NCI-H187 treated with DMSO at 0.1 percent for 48 hours (cell line): Measurements from ENCODE around the gene TRIM68.

ENCODE experiments used
- DNase-seq: peaks from one replicate; lab custom pipeline; 2025; lab: John Stamatoyannopoulos, UW

The TRIM68 gene

DNA sequence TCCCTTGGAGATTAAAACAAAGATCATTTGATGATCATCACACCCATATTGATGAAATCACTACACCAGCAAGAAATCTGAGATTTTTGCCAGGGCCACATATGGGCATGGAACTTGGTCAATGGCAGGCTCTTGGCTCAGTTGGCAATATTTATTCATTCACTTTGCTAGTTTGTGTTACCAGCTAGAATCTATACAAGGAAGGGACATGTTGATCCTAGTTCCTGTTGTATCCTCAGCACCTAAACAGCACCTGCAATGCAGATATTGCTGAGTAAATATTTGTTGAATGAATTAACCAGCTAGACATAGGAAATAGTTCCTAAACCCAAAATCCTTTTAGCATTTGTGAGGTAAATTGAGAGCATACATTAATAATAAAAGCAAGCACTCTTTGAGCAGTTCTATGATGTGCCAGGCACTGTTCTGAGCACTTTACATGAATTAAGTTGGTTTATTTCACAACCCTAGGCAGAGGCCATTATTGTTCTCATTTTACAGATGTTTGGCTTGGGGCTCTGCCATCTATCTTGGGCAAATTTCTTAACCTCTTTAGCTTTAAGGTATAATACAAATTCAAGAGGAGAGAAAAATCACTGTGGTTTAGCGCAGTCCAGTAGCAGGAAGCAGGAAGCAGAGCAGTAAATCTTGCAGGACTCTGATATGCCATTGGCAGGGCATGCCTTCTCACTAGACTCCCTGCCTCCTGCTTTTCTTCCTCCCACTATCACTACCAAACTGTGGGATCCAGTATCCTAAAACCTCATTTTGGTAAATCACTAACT is 1.6 kb downstream of the TRIM68 start:
- DNase-seq, result no peak

DNA sequence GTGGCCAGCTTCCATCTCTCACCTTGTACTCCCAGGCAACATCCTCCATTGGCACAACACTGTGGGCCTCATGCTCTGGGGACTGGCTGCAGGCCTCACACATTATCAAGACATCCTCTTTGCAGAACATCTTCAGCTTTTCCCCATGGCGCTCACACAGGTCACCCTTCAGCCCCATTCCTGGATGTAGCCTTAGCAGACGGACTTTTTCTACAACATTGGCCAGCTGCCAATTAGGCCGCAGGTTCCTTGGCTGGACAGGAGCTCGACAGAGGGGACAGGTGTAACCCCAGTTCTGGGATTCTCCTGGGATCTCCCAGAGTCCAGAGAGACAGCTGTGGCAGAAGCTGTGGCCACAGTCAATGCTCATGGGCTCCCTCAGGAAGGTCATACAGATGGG is 3.0 kb downstream of the TRIM68 start:
- no peak for DNase-seq

DNA sequence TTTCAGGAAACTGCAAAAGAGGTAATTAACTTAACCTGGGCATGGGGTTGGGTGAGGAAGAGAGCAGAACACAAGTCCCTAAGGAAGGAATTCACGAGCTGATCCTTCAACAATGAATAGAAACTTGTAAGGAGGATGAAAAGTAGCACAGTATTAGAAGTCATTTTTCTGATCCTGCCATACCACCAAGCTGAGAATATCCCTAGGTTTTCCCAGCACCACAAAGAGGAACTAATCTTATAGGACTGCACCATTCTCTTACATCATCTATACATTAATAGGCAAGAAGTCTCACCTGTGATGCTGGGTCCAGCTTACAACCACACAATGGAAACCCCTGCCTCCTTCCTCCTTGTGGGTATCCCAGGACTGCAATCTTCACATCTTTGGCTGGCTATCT is 14.3 kb downstream of the TRIM68 start, which contains the start of gene OR52I1:
OR52I1 (plus strand) TSS at position 301 of the 400 bp plus-strand sequence; CDS start at position 301, 0 bp downstream.
- DNase-seq, result no peak

DNA sequence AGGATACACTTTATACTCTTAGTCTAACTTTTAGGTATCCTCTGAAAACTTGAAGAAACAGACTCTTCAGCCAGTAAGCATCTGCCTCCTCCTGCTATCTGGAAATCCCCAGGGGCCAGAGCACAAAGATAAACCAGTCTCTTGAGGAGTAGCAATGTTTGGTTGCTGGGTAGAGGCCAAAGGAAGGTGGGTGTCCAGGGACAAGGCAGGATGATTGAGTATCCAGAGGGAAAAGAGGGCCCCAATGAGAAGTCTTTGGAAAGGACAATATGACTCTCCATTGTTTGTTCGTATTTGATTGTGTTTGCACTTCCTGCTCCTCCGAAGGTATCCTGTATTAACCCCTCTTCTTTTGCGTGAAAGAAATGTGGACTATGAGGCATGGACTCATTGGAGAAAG is 19.0 kb downstream of the TRIM68 start:
- no peak for DNase-seq

DNA sequence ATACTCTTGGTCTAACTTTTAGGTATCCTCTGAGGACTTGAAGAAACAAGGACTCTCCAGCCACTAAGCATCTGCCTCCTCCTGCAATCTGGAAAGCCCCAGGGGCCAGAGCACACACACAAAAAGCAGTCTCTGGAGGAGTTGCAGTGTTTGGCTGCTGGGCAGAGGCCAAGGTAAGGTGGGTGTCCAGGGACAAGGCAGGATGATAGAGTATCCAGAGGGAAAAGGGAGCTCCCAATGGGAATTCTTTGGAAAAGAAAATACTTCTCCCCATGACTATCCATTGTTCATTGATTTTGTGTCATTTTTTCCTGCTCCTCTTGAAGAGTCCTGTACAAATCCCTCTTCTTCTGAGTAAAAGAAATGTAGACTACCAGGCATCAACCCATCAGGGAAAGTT is 26.6 kb downstream of the TRIM68 start, which contains the start of gene OR52I2:
OR52I2 (plus strand) TSS at position 301 of the 400 bp plus-strand sequence.
- DNase-seq, result no peak

DNA sequence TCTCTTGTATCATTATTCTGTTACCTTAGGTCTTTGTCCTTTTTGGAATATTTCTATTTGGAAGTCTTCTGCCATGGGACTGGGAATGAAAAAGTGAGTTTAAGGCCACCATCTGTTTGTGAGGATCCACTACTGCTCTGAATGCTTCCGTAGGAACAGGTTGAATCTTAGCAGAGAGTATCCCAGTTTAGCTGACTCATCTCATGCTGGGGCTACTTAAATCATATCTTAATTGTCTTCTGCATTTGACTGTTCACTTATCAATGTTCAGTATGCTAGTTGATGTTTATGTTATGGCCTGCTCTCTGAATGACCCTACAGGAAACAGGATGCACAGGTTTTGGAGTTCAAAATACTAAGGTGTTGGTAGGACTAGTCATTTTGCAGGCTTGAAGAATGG is 27.9 kb downstream of the TRIM68 start:
- DNase-seq, result no peak

DNA sequence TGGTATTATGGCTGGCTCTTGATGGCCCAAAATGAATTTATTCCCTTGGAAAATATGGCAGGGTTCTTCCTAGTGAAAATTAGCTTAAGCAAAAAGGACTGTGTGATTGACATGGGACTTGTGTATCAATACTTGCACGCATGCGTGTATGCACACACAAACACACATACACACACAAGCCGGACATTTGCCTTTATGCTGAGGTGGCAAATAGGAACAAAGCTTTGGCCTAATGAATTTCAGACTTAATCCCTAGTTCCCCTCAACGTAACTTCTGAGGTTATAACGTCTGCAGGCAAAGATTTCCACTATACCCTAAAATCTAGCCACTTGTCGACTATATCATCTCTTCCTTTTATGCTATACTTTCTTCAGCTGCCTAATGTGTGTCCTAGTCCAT is 29.4 kb downstream of the TRIM68 start:
- DNase-seq, result no peak

DNA sequence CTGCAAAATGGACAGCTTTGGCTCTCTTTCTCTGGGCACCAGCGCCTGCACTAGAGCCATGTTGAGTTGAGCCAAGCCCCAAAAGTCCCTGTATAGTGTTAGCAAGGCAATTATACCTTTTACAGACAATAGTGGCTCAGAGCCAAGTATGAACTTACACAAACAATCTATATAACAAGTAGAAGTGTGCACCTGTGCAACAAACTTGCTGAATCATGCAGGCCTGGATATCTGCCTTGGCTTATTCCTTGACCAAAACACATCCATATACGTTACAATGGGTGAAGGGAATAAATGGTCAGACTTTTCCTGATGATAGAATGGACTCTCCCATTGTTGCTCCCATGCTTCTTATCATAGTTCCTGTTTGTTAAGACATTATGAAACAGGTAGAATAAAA is 30.3 kb downstream of the TRIM68 start:
- DNase-seq, result no peak

DNA sequence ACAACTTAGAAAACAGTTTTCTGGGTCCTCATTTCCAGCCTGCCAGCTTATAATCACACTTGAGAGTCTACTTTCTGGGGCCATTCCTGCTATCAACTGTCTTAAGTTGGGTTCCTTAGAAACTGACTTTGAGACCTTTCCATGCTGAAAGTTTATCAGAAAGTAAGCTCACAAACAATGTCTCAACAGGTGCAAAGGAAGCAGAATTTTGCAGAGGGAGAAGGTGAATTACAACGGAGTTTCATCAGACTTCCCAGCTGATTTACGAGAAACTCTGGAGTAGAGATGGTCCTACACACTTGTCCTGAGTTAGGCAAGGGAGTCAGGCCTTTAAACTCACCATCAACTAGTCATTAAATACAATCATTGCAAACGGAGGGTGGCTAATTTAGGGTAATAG is 31.2 kb downstream of the TRIM68 start:
- DNase-seq, result no peak

DNA sequence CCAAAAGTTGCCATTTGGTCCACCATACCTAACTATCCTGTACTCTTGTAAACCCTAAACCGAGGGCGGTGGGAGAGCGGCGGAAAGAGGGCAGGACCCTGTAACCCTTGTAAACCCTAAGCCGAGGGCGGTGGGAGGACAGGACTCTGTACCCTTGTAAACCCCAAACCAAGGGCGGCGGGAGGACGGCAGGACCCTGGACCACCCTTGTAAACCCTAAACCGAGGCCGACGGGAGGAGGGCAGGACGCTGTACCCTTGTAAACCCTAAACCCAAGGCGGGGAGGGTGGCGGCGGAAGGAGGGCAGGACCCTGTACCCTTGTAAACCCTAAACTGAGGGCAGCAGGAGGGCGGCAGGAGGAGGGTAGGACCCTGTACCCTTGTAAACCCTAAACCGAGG is 39.0 kb downstream of the TRIM68 start:
- no peak for DNase-seq

DNA sequence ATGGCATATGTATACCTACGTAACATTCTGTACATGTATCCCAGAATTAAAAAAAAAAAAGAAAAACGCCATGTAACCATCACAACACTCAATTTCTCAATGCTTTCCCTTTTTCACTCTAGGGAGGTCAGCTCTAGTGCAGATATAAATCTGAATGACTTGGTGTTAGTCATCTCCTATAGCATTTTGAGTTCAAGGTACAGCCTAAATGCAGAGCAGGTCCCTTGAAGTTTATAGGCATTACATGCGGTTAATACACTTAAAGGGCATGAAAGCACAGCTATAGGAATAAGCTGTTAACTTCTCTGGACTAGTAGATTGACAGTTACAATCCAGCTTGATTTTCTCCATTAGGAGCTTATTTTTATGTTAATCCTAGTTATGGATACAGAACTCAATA is 42.7 kb downstream of the TRIM68 start:
- DNase-seq, result no peak

DNA sequence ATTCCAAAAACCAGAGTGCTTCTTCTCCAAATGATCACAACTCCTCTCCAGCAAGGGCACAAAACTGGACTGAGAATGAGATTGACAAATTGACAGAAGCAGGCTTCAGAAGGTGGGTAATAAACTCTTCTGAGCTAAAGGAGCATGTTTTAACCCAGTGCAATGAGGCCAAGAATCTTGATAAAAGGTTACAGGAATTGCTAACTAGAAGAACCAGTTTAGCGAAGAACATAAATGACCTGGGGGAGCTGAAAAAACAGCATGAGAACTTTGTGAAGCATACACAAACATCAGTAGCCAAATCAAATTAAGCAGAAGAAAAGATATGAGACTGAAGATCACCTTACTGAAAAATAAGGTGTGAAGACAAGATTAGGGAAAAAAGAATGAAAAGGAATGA is 47.6 kb downstream of the TRIM68 start:
- no peak for DNase-seq

DNA sequence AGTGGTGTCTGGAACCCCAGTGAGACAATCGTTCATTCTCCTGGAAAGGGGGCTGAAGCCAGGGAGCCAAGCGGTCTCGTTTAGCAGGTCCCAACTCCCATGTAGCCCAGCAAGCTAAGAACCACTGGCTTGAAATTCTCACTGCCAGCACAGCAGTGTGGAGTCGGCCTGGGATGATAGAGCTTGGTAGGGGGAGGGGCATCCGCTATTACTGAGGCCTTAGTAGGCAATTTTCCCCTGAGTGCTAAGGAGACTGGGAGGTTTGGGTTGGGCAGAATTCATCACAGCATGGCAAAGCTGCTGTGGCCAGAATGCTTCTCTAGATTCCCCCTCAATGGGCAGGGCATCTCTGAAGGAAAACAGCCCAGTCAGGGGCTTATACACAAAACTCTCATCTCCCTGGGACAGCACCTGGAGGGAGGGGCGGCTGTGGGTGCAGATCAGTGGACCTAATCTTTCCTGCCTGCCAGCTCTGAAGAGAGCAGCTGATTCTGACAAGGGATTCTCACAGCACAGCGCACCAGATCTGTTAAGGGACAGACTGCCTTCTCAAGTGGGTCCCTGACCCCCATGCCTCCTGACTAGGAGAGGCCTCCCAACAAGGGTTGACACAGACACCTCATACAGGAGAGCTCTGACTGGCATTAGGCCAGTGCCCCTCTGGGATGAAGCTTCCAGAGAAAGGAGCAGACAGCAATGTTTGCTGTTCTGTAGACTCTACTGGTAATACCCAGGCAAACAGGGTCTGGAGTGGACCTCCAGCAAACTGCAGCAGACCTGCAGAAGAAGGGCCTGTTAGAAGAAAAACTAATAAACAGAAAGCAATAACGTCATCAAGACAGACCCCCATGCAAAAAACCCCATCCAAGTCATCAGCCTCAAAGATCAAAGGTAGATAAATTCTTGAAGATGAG is 48.2 kb downstream of the TRIM68 start:
- DNase-seq, result no peak

DNA sequence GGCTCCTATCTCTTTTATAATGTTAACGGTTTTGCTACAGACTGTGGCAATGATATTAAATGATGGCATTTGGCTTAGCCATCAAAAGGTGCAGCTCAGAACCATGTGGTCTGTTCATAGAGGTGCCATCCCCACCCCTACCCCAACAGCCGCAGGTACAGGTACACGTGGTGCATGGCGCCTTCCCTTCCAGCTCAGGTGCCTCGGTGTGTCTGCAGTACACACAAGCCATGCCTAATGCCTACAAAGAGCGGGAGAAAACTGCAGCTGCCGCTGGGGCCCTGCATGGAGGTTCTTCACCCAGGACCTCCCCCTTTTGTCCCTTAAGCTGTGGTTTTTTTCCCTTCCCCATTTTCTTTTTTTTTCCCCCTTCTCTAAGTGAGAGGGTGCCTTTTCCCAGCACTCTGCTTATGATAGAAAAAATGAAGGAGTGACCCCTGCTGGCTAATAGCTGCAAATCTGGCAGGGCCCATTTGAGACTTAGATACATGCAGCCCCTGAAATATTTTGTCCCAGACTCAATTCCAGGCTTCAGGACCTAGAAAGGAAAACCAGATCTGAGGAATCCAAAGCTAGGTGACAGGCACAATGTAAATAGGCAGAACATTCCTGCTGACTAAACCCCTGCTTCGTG is 56.6 kb downstream of the TRIM68 start:
- no peak for DNase-seq
